Measurements from ENCODE around the gene PCIF1.

The PCIF1 gene

DNA sequence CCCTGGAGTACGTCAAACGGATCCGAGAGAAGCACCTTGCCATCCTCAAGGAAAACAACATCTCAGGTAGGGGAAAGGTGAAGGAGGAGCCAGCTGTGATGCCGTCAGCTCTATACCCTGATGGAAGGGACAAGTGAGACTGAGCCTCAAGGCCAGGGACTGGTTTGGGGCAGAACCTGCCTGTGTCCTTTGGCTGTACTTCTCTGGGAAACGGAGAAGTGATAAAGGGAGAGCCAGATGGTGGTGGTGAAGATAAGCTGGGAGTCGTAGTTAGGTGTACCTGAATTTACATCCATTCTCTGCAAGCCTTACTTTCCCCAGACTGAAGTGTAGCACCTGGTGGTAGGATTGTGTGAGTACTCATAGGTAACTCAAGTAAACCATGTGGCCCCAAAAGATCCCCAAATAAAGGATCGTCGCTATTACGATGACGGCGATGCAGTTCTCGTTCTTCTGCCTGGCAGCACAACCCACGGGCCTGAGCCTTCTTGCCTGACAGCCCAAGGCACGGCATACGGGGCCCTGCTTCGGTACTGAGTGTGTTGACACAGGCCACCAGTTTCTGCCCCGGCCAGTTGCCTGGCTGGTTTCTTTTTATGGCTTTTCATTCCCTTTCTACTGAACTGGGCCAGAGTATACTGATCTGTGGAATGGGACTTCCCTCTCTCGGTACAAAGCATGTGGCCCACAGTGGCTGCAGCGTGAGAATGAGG, 10.6 kb downstream of the PCIF1 start:
- H3K4me3 ChIP-seq (ENCODE audit: low read depth, low read length) = no peak overlapping the region
- no peak for TF ChIP-seq CTCF (IDR thresholded peaks at IDR 0.05; ENCODE audit: low read depth, low read length, missing control alignments)
- DNase-seq (ENCODE audit: low read depth) = no peak

DNA sequence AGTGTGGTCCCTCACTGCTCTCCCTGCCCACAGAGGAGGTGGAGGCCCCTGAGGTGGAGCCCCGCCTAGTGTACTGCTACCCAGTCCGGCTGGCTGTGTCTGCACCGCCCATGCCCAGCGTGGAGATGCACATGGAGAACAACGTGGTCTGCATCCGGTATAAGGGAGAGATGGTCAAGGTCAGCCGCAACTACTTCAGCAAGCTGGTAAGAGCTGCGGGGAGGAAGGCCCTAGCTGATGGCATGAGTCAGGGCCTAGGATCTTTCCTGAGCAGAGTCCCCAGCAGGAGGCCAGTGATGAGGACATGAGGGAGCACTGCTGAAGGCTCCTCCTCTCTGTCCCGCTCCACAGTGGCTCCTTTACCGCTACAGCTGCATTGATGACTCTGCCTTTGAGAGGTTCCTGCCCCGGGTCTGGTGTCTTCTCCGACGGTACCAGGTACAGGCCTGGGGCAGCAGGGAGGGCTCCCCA, 11.2 kb downstream of the PCIF1 start:
- no peak overlapping the region for H3K4me3 ChIP-seq (ENCODE audit: low read depth, low read length)
- no peak for DNase-seq (ENCODE audit: low read depth)
- TF ChIP-seq CTCF (IDR thresholded peaks at IDR 0.05; ENCODE audit: low read depth, low read length, missing control alignments) = no peak

- no peak for TF ChIP-seq CTCF (IDR thresholded peaks at IDR 0.05; ENCODE audit: low read depth, low read length, missing control alignments)
- no peak for DNase-seq (ENCODE audit: low read depth)
- H3K4me3 ChIP-seq (ENCODE audit: low read depth, low read length) = no peak overlapping the region
Observed at GRCh38 chr20:45946149-45946970, 11.9 kb downstream of the PCIF1 start.

- no peak for DNase-seq (ENCODE audit: low read depth)
- H3K4me3 ChIP-seq (ENCODE audit: low read depth, low read length) = no peak overlapping the region
- no peak for TF ChIP-seq CTCF (IDR thresholded peaks at IDR 0.05; ENCODE audit: low read depth, low read length, missing control alignments)
Observed at GRCh38 chr20:45947110-45947866, 12.8 kb downstream of the PCIF1 start.

DNA sequence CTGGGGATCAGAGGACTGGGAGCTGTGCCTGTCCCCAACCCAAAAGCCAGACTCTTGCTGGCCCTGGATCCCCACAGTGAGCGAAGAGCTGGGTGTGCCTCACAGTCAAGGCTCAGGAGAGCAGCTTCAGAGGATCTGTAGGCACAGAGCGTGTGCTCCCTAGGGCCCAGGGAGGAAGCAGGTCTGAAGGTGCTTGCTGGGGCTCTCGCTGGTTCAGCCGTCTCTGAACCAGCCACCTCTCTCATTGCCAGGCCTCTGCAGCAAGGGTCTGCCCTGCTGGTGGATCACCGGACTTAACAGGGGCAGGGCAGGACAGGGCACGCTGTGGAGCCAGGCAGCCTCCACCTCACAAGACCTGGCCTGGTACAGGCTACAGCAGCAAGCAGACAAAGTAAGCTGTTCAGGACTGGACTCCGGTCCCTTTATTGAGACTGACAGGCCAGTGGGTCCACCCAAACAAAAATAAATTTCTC, 13.8 kb downstream of the PCIF1 start:
- TF ChIP-seq CTCF (IDR thresholded peaks at IDR 0.05; ENCODE audit: low read depth, low read length, missing control alignments) = no peak
- DNase-seq (ENCODE audit: low read depth) = no peak
- H3K4me3 ChIP-seq (ENCODE audit: low read depth, low read length) = no peak overlapping the region

DNA sequence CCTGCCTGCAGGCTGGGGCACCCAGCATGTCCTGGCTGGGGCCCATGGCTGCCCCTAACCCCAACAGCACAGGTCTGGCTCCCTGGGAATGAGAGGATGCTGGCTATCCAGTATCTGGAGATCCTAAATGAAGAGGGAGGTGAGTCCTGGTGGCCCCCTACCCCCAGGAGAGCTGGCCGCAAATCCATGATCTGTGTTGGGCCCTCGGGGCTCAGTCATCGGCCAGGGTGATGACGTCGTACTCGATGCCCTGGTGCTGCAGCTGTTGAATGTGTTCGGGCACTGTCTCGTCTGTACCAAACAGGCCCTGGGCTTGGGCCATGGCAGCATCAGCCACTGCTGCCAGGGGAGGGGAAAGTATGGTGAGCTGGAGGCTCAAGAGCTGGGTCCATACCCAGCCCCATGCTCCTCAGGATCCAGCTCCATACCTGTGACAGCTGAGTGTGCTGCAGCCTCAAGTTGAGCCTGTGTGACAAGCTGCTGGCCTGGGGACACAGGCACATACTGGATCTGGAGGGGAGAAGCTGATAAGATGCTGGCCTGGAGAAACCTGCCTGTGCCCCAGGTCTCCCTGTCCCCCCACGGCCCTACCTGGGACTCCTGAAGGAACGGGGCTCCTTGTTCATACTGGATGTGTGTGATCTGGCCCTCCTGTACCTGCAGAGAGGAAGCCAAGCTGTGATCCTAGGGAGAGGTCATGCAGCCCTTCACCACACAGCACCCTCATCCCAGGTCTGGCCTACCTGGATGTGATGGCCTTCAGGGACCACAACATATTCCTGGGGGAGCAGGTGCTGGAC, 14.5 kb downstream of the PCIF1 start:
- no peak for TF ChIP-seq CTCF (IDR thresholded peaks at IDR 0.05; ENCODE audit: low read depth, low read length, missing control alignments)
- no peak overlapping the region for H3K4me3 ChIP-seq (ENCODE audit: low read depth, low read length)
- no peak for DNase-seq (ENCODE audit: low read depth)
